Chondrocyte (in vitro differentiated cells): ENCODE data around the gene ZC3HAV1. TPM values are rescaled to one million over a fixed set of nuclear protein-coding genes. Genes with fewer than 3 reads are reported as not detected.
"Not testable (repeated sequence)": the region's sequence is repeated elsewhere in the genome, so short reads cannot be mapped to it uniquely, and the experiment has no call there.

Experiments
- DNase-seq: peaks from one replicate; pipeline ENCODE4 v3.0.0; 2021; ENCODE audit warnings: mixed read lengths, low spot score
- H3K27ac Mint-ChIP-seq: one replicate; pipeline ENCODE4 v1.8.0; 2021; ENCODE audit warnings: mild to moderate bottlenecking, moderate library complexity, mixed read lengths; ENCODE audit not compliant: unreplicated experiment
- H3K27me3 Mint-ChIP-seq: 2 replicates; pipeline ENCODE4 v1.8.0; 2021; ENCODE audit warnings: low read depth, mixed read lengths
- H3K36me3 Mint-ChIP-seq: 2 replicates; pipeline ENCODE4 v1.8.0; 2021; ENCODE audit warnings: low read depth, mixed read lengths
- H3K4me1 Mint-ChIP-seq: 2 replicates; pipeline ENCODE4 v1.8.0; 2021; ENCODE audit warnings: low read depth, mild to moderate bottlenecking, mixed read lengths
- H3K4me3 Mint-ChIP-seq: one replicate; pipeline ENCODE4 v1.8.0; 2021; ENCODE audit warnings: mild to moderate bottlenecking, moderate library complexity, mixed read lengths; ENCODE audit not compliant: unreplicated experiment
- H3K9me3 Mint-ChIP-seq: 2 replicates; pipeline ENCODE4 v1.8.0; 2021; ENCODE audit warnings: low read depth, mixed read lengths
- total RNA-seq: library from RNA; stranded (reverse); gene quantifications from 3 replicates; pipeline ENCODE4 v1.2.1, GENCODE V29; 2021
- TF ChIP-seq, protein P1 (sequence below): fragments of 200-600 bp; sonication (generic); IDR thresholded peaks from 2 replicates; pipeline ENCODE4 v1.5.0; 2021; ENCODE audit warnings: antibody characterized with exemption, mild to moderate bottlenecking, moderate library complexity

Gene ZC3HAV1
- total RNA-seq, 1 donor from 2014 or later, result 34.1 TPM

DNA sequence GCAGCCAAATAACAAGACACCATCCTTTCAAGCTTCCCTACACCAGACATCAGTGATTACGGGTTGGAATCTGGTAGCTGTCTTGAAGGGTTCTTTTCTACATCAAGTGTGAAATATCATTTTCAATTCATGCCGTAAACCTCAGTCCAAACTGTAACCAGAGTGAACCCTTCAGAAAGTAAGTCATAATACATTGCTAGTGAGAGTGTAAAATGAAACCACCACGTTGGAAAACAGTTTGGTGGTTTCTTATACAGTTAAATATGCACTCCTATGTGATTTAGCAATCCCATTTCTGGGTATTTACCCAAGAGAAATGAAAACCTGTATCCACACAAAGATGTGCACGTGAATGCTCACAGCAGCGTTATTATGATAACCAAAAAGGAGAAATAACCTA lies 48.1 kb downstream of the ZC3HAV1 start:
- no peak overlapping the region for H3K4me3 Mint-ChIP-seq
- H3K9me3 Mint-ChIP-seq, result no peaks in the 10 kb centered on the region
- TF ChIP-seq, protein P1, sequence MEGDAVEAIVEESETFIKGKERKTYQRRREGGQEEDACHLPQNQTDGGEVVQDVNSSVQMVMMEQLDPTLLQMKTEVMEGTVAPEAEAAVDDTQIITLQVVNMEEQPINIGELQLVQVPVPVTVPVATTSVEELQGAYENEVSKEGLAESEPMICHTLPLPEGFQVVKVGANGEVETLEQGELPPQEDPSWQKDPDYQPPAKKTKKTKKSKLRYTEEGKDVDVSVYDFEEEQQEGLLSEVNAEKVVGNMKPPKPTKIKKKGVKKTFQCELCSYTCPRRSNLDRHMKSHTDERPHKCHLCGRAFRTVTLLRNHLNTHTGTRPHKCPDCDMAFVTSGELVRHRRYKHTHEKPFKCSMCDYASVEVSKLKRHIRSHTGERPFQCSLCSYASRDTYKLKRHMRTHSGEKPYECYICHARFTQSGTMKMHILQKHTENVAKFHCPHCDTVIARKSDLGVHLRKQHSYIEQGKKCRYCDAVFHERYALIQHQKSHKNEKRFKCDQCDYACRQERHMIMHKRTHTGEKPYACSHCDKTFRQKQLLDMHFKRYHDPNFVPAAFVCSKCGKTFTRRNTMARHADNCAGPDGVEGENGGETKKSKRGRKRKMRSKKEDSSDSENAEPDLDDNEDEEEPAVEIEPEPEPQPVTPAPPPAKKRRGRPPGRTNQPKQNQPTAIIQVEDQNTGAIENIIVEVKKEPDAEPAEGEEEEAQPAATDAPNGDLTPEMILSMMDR, result no peak
- no peak overlapping the region for H3K27ac Mint-ChIP-seq
- H3K27me3 Mint-ChIP-seq, result no peaks in the 10 kb centered on the region
- peaks cover 8% of the 10 kb centered on the region for H3K4me1 Mint-ChIP-seq
- no peak for DNase-seq
- H3K36me3 Mint-ChIP-seq, result peaks cover 22% of the 10 kb centered on the region

DNA sequence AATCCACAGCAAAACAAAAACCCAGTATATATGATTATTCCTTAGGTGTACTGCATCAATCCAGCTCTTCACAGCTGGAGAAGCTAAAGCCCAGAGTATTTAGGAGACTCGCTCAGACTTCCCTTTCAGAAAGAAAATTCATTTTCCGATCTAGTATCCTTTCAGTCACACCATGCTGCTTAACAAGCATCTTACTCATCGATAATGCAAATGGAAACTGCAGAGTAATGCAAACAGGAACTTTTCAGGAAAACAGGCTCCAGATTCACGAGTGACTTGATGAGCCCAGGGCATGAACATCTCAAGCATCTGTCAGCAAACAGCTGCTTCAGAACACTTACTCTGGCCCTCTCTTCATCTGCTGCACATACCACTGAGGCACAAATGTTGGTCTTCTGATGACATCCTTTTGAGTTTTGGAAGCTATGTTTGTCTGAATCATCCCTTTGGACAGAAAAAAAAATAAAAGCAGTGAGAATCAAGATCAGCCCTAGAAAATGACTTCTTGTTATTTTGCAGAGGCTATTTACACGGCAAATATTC lies 48.8 kb downstream of the ZC3HAV1 start:
- DNase-seq, result no peak
- no peak overlapping the region for H3K4me3 Mint-ChIP-seq
- H3K27me3 Mint-ChIP-seq, result no peaks in the 10 kb centered on the region
- H3K4me1 Mint-ChIP-seq, result peaks cover 8% of the 10 kb centered on the region
- H3K27ac Mint-ChIP-seq, result no peak overlapping the region
- peaks cover 19% of the 10 kb centered on the region for H3K36me3 Mint-ChIP-seq
- H3K9me3 Mint-ChIP-seq, result no peaks in the 10 kb centered on the region
- TF ChIP-seq, protein P1, result no peak

DNA sequence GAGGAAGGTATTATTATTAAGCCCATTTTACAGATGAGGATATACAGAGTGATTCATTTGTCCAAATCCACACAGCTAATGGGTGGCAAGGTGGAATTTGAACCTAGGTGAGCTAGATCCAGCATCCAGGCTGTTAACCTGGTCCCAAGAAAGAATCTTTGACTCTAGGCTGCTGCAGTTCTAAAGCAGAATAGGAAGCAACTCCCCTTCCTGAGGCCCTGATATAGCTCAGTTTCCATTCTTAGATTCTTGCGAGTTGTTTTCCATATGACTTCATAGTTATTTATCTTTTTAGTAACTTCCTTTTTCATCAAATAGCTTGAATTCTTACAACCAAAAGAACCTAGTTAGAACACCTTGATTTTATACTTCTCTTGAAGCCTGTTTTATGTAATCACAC lies 49.6 kb downstream of the ZC3HAV1 start:
- peaks cover 8% of the 10 kb centered on the region for H3K4me1 Mint-ChIP-seq
- no peak overlapping the region for H3K27ac Mint-ChIP-seq
- H3K36me3 Mint-ChIP-seq, result peaks cover 16% of the 10 kb centered on the region
- no peak overlapping the region for H3K4me3 Mint-ChIP-seq
- TF ChIP-seq, protein P1, result no peak
- DNase-seq, result no peak
- H3K27me3 Mint-ChIP-seq, result no peaks in the 10 kb centered on the region
- H3K9me3 Mint-ChIP-seq, result no peaks in the 10 kb centered on the region

DNA sequence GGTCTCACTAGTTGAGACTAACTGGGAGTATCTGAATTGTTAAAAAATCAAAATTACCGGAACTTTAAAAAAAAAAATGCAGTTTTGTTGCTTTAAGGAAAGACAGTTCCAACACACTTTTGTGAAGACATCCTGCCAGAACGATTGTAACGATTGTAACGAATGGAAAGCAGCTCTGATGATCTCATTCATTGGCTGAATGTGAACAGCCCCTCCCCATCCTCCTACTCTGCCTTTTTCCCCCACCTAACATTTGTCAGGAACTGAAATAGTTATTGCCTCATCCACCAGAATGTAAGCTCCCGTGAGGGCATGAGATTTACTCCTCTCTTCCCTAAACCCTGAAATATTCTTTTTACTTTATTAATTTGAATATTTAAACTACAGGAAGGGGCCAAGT lies 50.6 kb downstream of the ZC3HAV1 start:
- Mint-ChIP-seq H3K4me1 (peaks cover 8% of the 10 kb centered on the region), H3K27me3 (no peaks in the 10 kb centered on the region), H3K36me3 (peaks cover 20% of the 10 kb centered on the region), H3K27ac (no peak overlapping the region), H3K9me3 (no peaks in the 10 kb centered on the region), H3K4me3 (no peak overlapping the region)
- TF ChIP-seq, protein P1, result no peak
- no peak for DNase-seq

DNA sequence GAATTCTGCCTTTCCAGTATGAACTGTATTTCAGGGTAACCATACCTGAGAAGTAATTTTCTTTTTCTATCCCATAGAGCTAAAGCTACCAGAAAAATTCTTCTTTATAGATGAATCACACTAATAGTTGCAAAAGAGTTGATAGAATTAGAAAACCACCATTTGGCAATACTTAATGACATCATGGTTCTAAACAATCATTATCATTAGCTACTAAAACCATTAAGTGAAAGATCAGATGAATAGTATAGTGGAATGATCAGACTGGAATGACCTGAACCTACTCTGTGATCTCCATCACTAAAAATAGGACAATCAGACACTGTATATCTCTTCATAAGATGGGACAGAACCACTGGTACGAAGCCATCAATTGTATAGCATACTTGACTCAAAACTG lies 53.8 kb downstream of the ZC3HAV1 start:
- peaks cover 28% of the 10 kb centered on the region for H3K36me3 Mint-ChIP-seq
- no peaks in the 10 kb centered on the region for H3K9me3 Mint-ChIP-seq
- no peaks in the 10 kb centered on the region for H3K27me3 Mint-ChIP-seq
- H3K4me1 Mint-ChIP-seq, result peaks cover 7% of the 10 kb centered on the region
- no peak overlapping the region for H3K27ac Mint-ChIP-seq
- no peak for DNase-seq
- H3K4me3 Mint-ChIP-seq, result no peak overlapping the region
- TF ChIP-seq, protein P1, result no peak

DNA sequence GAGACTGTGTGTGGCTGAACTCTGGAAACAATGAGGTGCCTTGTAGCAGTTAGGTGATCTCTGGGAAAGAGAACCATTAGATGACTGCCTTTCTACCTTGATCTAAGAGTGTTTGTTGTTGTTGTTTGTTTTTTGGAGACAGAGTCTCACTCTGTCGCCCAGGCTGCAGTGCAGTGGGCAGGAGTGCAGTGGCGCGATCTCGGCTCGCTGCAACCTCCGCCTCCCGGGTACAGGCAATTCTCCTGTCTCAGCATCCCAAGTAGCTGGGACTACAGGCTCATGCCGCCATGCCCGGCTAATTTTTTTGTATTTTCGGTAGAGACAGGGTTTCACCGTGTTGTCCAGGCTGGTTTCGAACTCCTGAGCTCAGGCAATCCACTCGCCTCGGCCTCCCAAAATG lies 54.9 kb downstream of the ZC3HAV1 start:
- not testable (repeated sequence) for DNase-seq, H3K9me3 Mint-ChIP-seq, H3K27ac Mint-ChIP-seq, H3K4me3 Mint-ChIP-seq, H3K27me3 Mint-ChIP-seq
- Mint-ChIP-seq H3K36me3 (peaks cover 29% of the 10 kb centered on the region), H3K4me1 (peaks cover 13% of the 10 kb centered on the region)
